ENCODE results near the gene KNL1. TPM values are rescaled to one million over a fixed set of nuclear protein-coding genes. Genes with fewer than 3 reads are reported as not detected.
A peak's percentile ranks its signal among the peaks of the same experiment; 100 is the strongest.

KNL1 gene
- total and polyA plus RNA-seq, 7 experiments from 2014 or later = 0.08 to 41.5 (median 0.99) TPM

DNA sequence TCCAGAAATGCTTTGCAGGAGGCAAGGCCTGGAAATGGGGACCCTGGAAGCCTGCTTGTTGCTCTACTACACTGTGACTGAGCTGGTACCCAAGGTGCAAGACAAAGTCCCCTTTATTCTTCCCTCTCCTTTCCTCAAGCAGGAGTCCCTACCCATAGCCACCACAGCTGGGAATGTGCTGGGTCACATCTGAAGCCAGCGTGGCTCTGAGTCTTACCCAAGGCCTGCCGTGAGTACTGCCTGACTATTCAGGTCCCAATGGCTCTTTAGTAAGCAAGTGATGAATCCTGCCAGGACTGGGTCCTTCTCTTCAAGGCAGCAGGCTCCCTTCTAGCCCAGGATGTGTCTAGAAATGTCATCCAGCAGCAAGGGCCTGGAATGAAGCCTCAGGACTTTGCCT, 91.3 kb downstream of the KNL1 start:
- Mint-ChIP-seq H3K9me3 (no peaks in the 10 kb centered on the region), H3K27ac (peak overlapping the region in 6 of 9 donors; percentile 19 to 72 (median 48)), H3K27me3 (peaks cover 0 to 3% (median 0%) of the 10 kb centered on the region in 5 donors), H3K4me3 (no peak overlapping the region), H3K4me1 (peaks cover 0 to 7% (median 3%) of the 10 kb centered on the region in 7 donors), H3K36me3 (peaks cover 0 to 3% (median 0%) of the 10 kb centered on the region in 5 donors)
- ChIA-PET POLR2A (interaction anchor here (2.4 kb wide), 1 partner anchor 9 kb away, joined by 9 read pairs; no protein-coding TSS in a partner anchor), CTCF (no interaction called here)
- ATAC-seq (no peak), DNase-seq (no peak)
- intact Hi-C loops (cut with micrococcal nuclease) = no loop called here
- H3K27me3 ChIP-seq (ENCODE audit: control insufficient read depth in 2 of 2, insufficient read depth in 2 of 2, low read length in 2 of 2) = no peaks in the 10 kb centered on the region
- H3K4me1 ChIP-seq (ENCODE audit: control insufficient read depth in 2 of 2, insufficient read depth in 2 of 2, low read length in 2 of 2) = no peaks in the 10 kb centered on the region
- H3K9me3 ChIP-seq (ENCODE audit: control insufficient read depth in 2 of 3, low read length in 3 of 3) = no peaks in the 10 kb centered on the region
- H3K27ac ChIP-seq (ENCODE audit: low read depth, low read length) = no peak overlapping the region
- peaks cover 0 to 5% (median 0%) of the 10 kb centered on the region in 3 experiments for H3K36me3 ChIP-seq (ENCODE audit: control insufficient read depth in 2 of 3, insufficient read depth in 3 of 3, low read length in 3 of 3)
- H3K4me3 ChIP-seq (ENCODE audit: low read length) = no peak overlapping the region

DNA sequence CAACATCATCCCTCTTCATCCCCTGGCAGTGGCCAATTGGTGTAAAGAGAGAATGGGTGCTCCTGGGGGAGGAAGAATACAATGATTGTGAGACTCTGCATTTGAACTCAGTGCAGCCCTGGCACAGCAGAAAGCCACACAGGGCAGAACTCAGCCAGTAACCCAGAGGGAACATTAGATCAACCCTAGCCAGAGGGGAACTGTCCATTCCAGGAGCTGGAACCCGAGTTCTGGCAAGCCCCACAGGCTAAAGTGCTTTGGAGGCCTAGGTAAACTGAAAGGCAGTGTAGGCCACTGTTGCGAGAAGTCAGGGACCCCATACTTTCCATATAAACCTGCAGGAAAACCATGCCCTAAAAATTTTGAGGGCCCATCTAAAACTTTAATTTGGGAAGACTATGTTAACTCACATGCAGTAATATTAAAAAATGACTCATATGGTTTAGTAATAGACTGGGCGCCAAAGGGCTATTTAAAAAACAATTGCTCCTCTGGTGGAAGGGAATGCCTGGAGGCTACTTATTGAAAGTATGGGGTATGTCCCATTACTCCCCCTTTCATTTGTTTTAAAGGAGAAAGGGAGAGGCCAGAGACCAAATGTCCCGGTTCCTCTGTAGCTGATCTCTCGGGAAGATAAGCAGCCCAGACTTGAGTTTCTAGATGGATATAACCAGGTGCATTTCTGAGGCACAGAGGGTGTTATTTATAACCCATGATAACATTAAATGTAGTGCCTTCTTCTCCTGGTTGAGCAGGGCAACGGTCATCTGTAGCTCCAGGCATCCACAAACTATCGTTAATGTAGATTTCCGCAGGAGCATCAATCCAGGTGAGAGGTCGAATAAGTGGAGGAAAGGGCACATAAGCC, 95.1 kb downstream of the KNL1 start:
- DNase-seq (no peak), ATAC-seq (no peak)
- Histone ChIP-seq H3K9me3 (ENCODE audit: control insufficient read depth in 2 of 3, low read length in 3 of 3) (no peaks in the 10 kb centered on the region), H3K36me3 (ENCODE audit: control insufficient read depth in 2 of 3, insufficient read depth in 3 of 3, low read length in 3 of 3) (peaks cover 0 to 13% (median 0%) of the 10 kb centered on the region in 3 experiments), H3K27me3 (ENCODE audit: control insufficient read depth in 2 of 2, insufficient read depth in 2 of 2, low read length in 2 of 2) (no peaks in the 10 kb centered on the region), H3K27ac (ENCODE audit: low read depth, low read length) (no peak overlapping the region), H3K4me3 (ENCODE audit: low read length) (no peak overlapping the region), H3K4me1 (ENCODE audit: control insufficient read depth in 2 of 2, insufficient read depth in 2 of 2, low read length in 2 of 2) (peaks cover 8 to 9% of the 10 kb centered on the region in 2 donors)
- H3K36me3 Mint-ChIP-seq = peaks cover 0 to 6% (median 0%) of the 10 kb centered on the region in 5 donors
- ChIA-PET CTCF (no interaction called here), POLR2A (no interaction called here)
- peaks cover 5 to 24% (median 11%) of the 10 kb centered on the region in 7 donors for H3K4me1 Mint-ChIP-seq
- H3K9me3 Mint-ChIP-seq = no peaks in the 10 kb centered on the region
- no peaks in the 10 kb centered on the region for H3K27me3 Mint-ChIP-seq
- H3K4me3 Mint-ChIP-seq = peak overlapping the region in 1 of 10 donors; percentile 34
- intact Hi-C loops (cut with micrococcal nuclease) = no loop called here
- peak overlapping the region in 6 of 9 donors; percentile 6 to 86 (median 50) for H3K27ac Mint-ChIP-seq

DNA sequence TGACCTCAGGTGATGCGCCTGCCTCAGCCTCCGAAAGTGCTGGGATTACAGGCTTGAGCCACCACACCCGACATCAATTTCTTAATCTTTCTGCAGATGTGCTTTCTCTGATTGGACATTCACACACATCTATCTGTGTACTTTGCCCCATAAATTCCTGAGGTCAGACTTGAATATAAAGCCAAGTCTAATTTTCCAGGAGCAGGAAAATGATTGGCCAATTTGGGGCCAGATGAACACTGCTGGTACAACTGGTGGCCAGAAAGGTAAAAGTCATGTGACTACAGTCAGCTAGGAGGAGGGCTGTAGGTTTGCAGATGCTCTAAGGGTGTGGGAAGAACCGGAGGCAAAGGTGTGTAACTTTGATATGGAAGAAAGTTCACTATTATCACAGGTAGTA, 97.7 kb downstream of the KNL1 start:
- peaks cover 15 to 41% (median 22%) of the 10 kb centered on the region in 7 donors for H3K4me1 Mint-ChIP-seq
- peaks cover 0 to 16% (median 0%) of the 10 kb centered on the region in 3 experiments for H3K36me3 ChIP-seq (ENCODE audit: control insufficient read depth in 2 of 3, insufficient read depth in 3 of 3, low read length in 3 of 3)
- no peak for ATAC-seq
- ChIA-PET POLR2A (no interaction called here), CTCF (no interaction called here)
- no peaks in the 10 kb centered on the region for H3K9me3 ChIP-seq (ENCODE audit: control insufficient read depth in 2 of 3, low read length in 3 of 3)
- H3K27ac ChIP-seq (ENCODE audit: low read depth, low read length) = no peak overlapping the region
- peak overlapping the region in 2 of 10 donors; percentile 2 to 12 for H3K4me3 Mint-ChIP-seq
- H3K4me3 ChIP-seq (ENCODE audit: low read length) = no peak overlapping the region
- H3K36me3 Mint-ChIP-seq = peaks cover 0 to 11% (median 3%) of the 10 kb centered on the region in 5 donors
- intact Hi-C loops (cut with micrococcal nuclease) = loop anchor here (5.0 to 10.0 kb wide), 2 partner anchors 543 to 726 kb away; partner anchors contain the start of genes CHP1 (in 1 of the 2), EXD1 (in 1 of the 2) and RTF1 (in 1 of the 2)
- peaks cover 10% of the 10 kb centered on the region in 2 donors for H3K4me1 ChIP-seq (ENCODE audit: control insufficient read depth in 2 of 2, insufficient read depth in 2 of 2, low read length in 2 of 2)
- H3K27me3 ChIP-seq (ENCODE audit: control insufficient read depth in 2 of 2, insufficient read depth in 2 of 2, low read length in 2 of 2) = no peaks in the 10 kb centered on the region
- H3K27me3 Mint-ChIP-seq = no peaks in the 10 kb centered on the region
- peak overlapping the region in 3 of 9 donors; percentile 25 to 64 (median 63) for H3K27ac Mint-ChIP-seq
- no peak for DNase-seq
- H3K9me3 Mint-ChIP-seq = no peaks in the 10 kb centered on the region

DNA sequence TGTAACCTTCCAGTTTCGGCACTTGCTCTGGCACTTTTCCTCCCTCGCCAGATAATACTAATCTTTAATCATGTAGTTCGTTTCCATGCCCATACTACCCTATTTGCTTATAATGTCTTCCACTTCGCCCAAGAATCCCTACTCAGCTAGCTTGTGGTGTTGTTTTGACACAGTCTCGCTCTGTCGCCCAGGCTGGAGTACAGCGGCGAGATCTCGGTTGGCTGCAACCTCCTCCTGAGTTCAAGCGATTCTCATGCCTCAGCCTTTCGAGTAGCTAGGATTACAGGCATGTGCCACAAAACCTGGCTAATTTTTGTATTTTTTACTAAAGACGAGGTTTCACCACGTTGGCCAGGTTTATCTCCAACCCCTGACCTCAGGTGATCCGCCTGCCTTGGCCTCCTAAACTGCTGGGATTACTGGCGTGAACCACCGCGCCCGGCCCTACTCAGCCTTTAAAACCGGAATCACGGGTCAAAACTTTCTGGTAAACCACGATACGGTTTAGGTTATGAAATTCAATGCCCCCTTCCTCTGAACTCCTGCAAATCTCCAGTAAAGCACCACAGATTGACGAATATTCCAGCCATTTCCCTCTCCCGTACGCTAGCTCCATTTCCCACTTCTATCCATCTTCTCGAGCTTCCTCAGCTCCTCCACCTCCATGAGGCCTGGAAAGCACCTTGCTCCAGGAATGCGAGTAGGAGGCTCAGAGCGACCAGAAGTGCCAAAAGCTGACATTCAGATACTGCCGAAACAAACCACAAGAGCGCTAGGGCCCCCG, 100.0 kb downstream of the KNL1 start:
- H3K4me3 ChIP-seq (ENCODE audit: low read length) = peak overlapping the region; percentile 97
- H3K36me3 ChIP-seq (ENCODE audit: control insufficient read depth in 2 of 3, insufficient read depth in 3 of 3, low read length in 3 of 3) = peaks cover 0 to 16% (median 0%) of the 10 kb centered on the region in 3 experiments
- H3K27me3 ChIP-seq (ENCODE audit: control insufficient read depth in 2 of 2, insufficient read depth in 2 of 2, low read length in 2 of 2) = no peaks in the 10 kb centered on the region
- H3K4me1 ChIP-seq (ENCODE audit: control insufficient read depth in 2 of 2, insufficient read depth in 2 of 2, low read length in 2 of 2) = peaks cover 10% of the 10 kb centered on the region in 2 donors
- H3K36me3 Mint-ChIP-seq = peaks cover 0 to 16% (median 3%) of the 10 kb centered on the region in 5 donors
- no peaks in the 10 kb centered on the region for H3K9me3 ChIP-seq (ENCODE audit: control insufficient read depth in 2 of 3, low read length in 3 of 3)
- CTCF ChIA-PET = interaction anchor here (0.6 to 1.5 kb wide), 3 partner anchors 16 to 593 kb away, joined by 3 to 6 read pairs (median 4); partner anchors contain the start of gene VPS18
- H3K27ac Mint-ChIP-seq = peak overlapping the region; percentile 95 to 100 (median 99)
- H3K9me3 Mint-ChIP-seq = no peaks in the 10 kb centered on the region
- ATAC-seq = no peak
- no peaks in the 10 kb centered on the region for H3K27me3 Mint-ChIP-seq
- peak in 2 of 9 donors; percentile 4 to 9 for DNase-seq
- peak overlapping the region; percentile 93 to 100 (median 95) for H3K4me3 Mint-ChIP-seq
- POLR2A ChIA-PET = interaction anchor here (0.6 to 2.9 kb wide), 21 partner anchors 9 to 589 kb away, joined by 3 to 21 read pairs (median 7); partner anchors contain the start of genes C15orf62, CCDC32, DNAJC17 and GCHFR
- intact Hi-C loops (cut with micrococcal nuclease) = loop anchor here (1.0 to 10.0 kb wide), 7 partner anchors 71 to 723 kb away; partner anchors contain the start of genes BAHD1 (in 1 of the 2), CCDC32 (in 1 of the 2), CHP1 (in 1 of the 2) and EXD1 (in 1 of the 2)
- H3K27ac ChIP-seq (ENCODE audit: low read depth, low read length) = peak overlapping the region; percentile 91
- H3K4me1 Mint-ChIP-seq = peaks cover 17 to 41% (median 24%) of the 10 kb centered on the region in 7 donors

DNA sequence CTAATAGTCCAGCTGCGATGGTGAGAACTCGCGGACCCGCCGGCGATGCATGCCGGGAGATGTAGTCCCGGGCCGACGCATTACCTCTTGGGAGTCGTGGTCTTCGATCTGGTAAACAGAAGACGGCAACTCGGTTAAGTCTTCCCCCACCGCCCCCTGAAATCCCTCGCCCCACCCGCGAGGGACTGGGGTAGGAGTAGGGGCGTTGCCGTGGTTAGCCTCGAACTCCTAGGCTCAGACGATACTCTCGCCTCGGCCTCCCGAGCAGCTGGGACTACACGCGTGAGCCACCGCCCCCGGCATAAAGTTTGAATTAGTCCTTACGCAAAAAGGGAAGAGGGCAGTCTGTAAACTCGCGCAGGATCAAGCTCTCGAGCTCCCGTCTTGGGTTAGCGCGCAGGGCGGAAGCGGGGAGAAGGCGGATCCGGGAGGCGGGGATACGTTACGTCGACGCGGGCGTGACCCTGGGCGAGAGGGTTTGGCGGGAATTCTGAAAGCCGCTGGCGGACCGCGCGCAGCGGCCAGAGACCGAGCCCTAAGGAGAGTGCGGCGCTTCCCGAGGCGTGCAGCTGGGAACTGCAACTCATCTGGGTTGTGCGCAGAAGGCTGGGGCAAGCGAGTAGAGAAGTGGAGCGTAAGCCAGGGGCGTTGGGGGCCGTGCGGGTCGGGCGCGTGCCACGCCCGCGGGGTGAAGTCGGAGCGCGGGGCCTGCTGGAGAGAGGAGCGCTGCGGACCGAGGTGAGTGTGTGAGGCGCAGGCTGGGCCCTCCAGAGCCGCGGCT, 100.8 kb downstream of the KNL1 start, which contains the start of gene RAD51:
Gene RAD51, plus strand, starts transcription at position 487 of the 781 bp plus-strand sequence. CDS start 3,585 bp downstream, outside the sequence.
- intact Hi-C loops (cut with micrococcal nuclease) = loop anchor here (1.0 to 10.0 kb wide), 14 partner anchors 16 to 722 kb away; partner anchors contain the start of genes DNAJC17 (in 2 of the 2), KNL1 (in 2 of the 2), RMDN3 (in 2 of the 2) and VPS18 (in 2 of the 2)
- ChIA-PET CTCF (interaction anchor here (0.6 to 1.5 kb wide), 4 partner anchors 17 to 592 kb away, joined by 3 to 6 read pairs (median 4); partner anchors contain the start of gene VPS18), POLR2A (interaction anchor here (0.6 to 2.9 kb wide), 27 partner anchors 8 to 1512 kb away, joined by 3 to 21 read pairs (median 5); partner anchors contain the start of genes C15orf62, CCDC32, DNAJC17 and GCHFR)
- no peaks in the 10 kb centered on the region for H3K27me3 Mint-ChIP-seq
- Histone ChIP-seq H3K4me1 (ENCODE audit: control insufficient read depth in 2 of 2, insufficient read depth in 2 of 2, low read length in 2 of 2) (peaks cover 10% of the 10 kb centered on the region in 2 donors), H3K27ac (ENCODE audit: low read depth, low read length) (peak within 1 kb of the TSS; percentile 91), H3K4me3 (ENCODE audit: low read length) (peak within 1 kb of the TSS; percentile 97), H3K36me3 (ENCODE audit: control insufficient read depth in 2 of 3, insufficient read depth in 3 of 3, low read length in 3 of 3) (peaks cover 0 to 11% (median 0%) of the 10 kb centered on the region in 3 experiments), H3K27me3 (ENCODE audit: control insufficient read depth in 2 of 2, insufficient read depth in 2 of 2, low read length in 2 of 2) (no peaks in the 10 kb centered on the region), H3K9me3 (ENCODE audit: control insufficient read depth in 2 of 3, low read length in 3 of 3) (no peaks in the 10 kb centered on the region)
- peak within 1 kb of the TSS; percentile 95 to 100 (median 99) for H3K27ac Mint-ChIP-seq
- peak; percentile 81 to 93 (median 92) for DNase-seq
- no peaks in the 10 kb centered on the region for H3K9me3 Mint-ChIP-seq
- peaks cover 14 to 42% (median 22%) of the 10 kb centered on the region in 7 donors for H3K4me1 Mint-ChIP-seq
- ATAC-seq = peak; percentile 97
- peak within 1 kb of the TSS; percentile 93 to 100 (median 95) for H3K4me3 Mint-ChIP-seq
- peaks cover 0 to 16% (median 3%) of the 10 kb centered on the region in 5 donors for H3K36me3 Mint-ChIP-seq
